HEK293 (cell line): ENCODE results near the gene MRPS6.

ENCODE experiments used
- CTCF ChIP-seq: fragments of 450-650 bp; formaldehyde crosslinking; IDR thresholded peaks from 2 replicates; pipeline ENCODE4 v1.5.1; 2016; ENCODE audit warnings: missing biosample characterization, missing genetic modification characterization
- ELK4 ChIP-seq: IDR thresholded peaks from 2 replicates; pipeline ENCODE4 v1.6.1; 2011; ENCODE audit warnings: mild to moderate bottlenecking, low read depth, low read length, borderline replicate concordance
- REST ChIP-seq: fragments of 450-650 bp; formaldehyde crosslinking; IDR thresholded peaks from 2 replicates; pipeline ENCODE4 v1.5.1; 2016; ENCODE audit warnings: missing biosample characterization, missing genetic modification characterization
- YY1 ChIP-seq: fragments of 450-650 bp; formaldehyde crosslinking; IDR thresholded peaks from 2 replicates; pipeline ENCODE4 v1.5.1; 2018; ENCODE audit warnings: missing biosample characterization, missing genetic modification characterization
- ZBTB44 ChIP-seq: fragments of 450-650 bp; IDR thresholded peaks from 2 replicates; pipeline ENCODE4 v1.5.1; 2018; ENCODE audit warnings: missing biosample characterization, mild to moderate bottlenecking, missing genetic modification characterization
- ZNF292 ChIP-seq: fragments of 450-650 bp; formaldehyde crosslinking; IDR thresholded peaks from 2 replicates; pipeline ENCODE4 v1.5.1; 2016; ENCODE audit warnings: low read depth, missing biosample characterization, missing genetic modification characterization, borderline replicate concordance
- ZNF776 ChIP-seq: fragments of 450-650 bp; formaldehyde crosslinking; IDR thresholded peaks from 2 replicates; pipeline ENCODE4 v1.5.0; 2017; ENCODE audit warnings: missing biosample characterization, missing genetic modification characterization, borderline replicate concordance
- TF ChIP-seq, protein P1 (sequence below): fragments of 450-650 bp; formaldehyde crosslinking; IDR thresholded peaks from 2 replicates; pipeline ENCODE4 v1.5.1; 2016; ENCODE audit warnings: missing biosample characterization, missing genetic modification characterization, low read depth

DNA sequence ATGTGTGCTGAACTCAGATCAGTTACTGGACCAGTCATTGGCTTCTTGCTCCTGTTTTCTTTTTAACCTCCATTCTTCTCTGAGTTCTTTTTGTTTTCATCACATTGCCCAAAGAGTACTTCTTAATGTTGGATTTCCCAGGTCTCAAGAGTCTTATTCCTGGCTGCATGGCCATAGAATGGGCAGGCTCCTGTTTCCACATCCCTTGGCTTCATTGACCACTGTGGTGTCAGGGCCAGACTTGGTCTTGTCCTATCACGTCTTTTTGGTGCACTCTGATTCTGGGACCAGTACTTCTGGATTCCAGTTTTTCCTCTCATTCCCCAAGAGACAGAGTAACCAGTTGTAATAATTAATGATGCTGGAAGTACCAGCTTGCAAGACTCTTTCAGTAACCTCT lies 41.8 kb downstream of the MRPS6 start:
- TF ChIP-seq YY1 (tag by site-specific recombination) (no peak), CTCF (no peak), ELK4 (no peak), ZNF776 (tag by site-specific recombination) (no peak), ZNF292 (no peak), REST (no peak), ZBTB44 (tag by site-specific recombination) (no peak)
- TF ChIP-seq, protein P1, sequence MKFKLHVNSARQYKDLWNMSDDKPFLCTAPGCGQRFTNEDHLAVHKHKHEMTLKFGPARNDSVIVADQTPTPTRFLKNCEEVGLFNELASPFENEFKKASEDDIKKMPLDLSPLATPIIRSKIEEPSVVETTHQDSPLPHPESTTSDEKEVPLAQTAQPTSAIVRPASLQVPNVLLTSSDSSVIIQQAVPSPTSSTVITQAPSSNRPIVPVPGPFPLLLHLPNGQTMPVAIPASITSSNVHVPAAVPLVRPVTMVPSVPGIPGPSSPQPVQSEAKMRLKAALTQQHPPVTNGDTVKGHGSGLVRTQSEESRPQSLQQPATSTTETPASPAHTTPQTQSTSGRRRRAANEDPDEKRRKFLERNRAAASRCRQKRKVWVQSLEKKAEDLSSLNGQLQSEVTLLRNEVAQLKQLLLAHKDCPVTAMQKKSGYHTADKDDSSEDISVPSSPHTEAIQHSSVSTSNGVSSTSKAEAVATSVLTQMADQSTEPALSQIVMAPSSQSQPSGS (tag by site-specific recombination): no peak
